ENCODE data around the gene FAM13C.

DNA sequence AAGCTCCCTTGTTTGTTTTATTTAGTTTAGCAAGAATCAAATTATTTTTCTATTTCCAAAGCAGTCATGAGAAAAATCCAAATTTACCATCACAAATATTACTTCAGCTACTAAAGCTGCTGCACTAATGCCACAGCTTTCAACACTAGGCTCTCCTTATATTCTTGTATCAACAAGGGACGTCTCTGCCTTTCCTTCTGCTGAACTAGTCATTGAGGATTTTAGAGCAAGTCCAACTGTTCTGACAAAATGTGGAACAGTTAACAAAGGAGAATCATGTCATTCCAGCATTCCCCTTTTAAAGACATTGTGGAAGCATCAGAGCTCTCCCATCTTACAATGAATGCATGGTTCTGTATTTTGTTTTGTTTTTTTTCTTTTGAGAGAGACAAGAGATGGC, 28.6 kb downstream of the FAM13C start:
- TF ChIP-seq, protein P1, sequence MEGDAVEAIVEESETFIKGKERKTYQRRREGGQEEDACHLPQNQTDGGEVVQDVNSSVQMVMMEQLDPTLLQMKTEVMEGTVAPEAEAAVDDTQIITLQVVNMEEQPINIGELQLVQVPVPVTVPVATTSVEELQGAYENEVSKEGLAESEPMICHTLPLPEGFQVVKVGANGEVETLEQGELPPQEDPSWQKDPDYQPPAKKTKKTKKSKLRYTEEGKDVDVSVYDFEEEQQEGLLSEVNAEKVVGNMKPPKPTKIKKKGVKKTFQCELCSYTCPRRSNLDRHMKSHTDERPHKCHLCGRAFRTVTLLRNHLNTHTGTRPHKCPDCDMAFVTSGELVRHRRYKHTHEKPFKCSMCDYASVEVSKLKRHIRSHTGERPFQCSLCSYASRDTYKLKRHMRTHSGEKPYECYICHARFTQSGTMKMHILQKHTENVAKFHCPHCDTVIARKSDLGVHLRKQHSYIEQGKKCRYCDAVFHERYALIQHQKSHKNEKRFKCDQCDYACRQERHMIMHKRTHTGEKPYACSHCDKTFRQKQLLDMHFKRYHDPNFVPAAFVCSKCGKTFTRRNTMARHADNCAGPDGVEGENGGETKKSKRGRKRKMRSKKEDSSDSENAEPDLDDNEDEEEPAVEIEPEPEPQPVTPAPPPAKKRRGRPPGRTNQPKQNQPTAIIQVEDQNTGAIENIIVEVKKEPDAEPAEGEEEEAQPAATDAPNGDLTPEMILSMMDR (IDR thresholded peaks at IDR 0.05; ENCODE audit: low read length) = no peak
- no peak for TF ChIP-seq EZH2 (optimal IDR thresholded peaks at IDR 0.05; ENCODE audit: low read depth, low read length)

Measured in MM.1S (cell line).